ENCODE measurements around the gene CKAP5.

CKAP5 gene

GRCh38 chr11:46761807-46762206 lies 84.3 kb downstream of the CKAP5 start:
- no peak for DNase-seq

GRCh38 chr11:46760429-46761128 lies 85.5 kb downstream of the CKAP5 start:
- DNase-seq: no peak

GRCh38 chr11:46759196-46759595 lies 86.9 kb downstream of the CKAP5 start:
- DNase-seq: no peak

- no peak for DNase-seq
These were observed 90.1 kb downstream of the CKAP5 start for GRCh38 chr11:46755962-46756361.

- no peak for DNase-seq
These were observed 98.9 kb downstream of the CKAP5 start for GRCh38 chr11:46747150-46747549.

- no peak for DNase-seq
These were observed 100.1 kb downstream of the CKAP5 start for GRCh38 chr11:46745995-46746394.

- no peak for DNase-seq
These were observed 100.8 kb downstream of the CKAP5 start for GRCh38 chr11:46745328-46745727.

GRCh38 chr11:46743693-46744339 lies 102.3 kb downstream of the CKAP5 start:
- DNase-seq: no peak

- no peak for DNase-seq
These were observed 103.0 kb downstream of the CKAP5 start for GRCh38 chr11:46743043-46743442.

- DNase-seq: no peak
These were observed 104.2 kb downstream of the CKAP5 start for GRCh38 chr11:46741600-46742484.

GRCh38 chr11:46738887-46739286 lies 107.2 kb downstream of the CKAP5 start:
- no peak for DNase-seq

GRCh38 chr11:46737699-46738098 lies 108.4 kb downstream of the CKAP5 start:
- DNase-seq: no peak

GRCh38 chr11:46736615-46737014 lies 109.5 kb downstream of the CKAP5 start:
- DNase-seq: no peak

- DNase-seq: no peak
These were observed 109.9 kb downstream of the CKAP5 start for GRCh38 chr11:46736146-46736545.

- no peak for DNase-seq
These were observed 112.8 kb downstream of the CKAP5 start for GRCh38 chr11:46733234-46733633.

- no peak for DNase-seq
These were observed 114.5 kb downstream of the CKAP5 start for GRCh38 chr11:46731545-46731944.

GRCh38 chr11:46729110-46730027 lies 116.7 kb downstream of the CKAP5 start:
- no peak for DNase-seq

- no peak for DNase-seq
These were observed 117.4 kb downstream of the CKAP5 start for GRCh38 chr11:46728659-46729040.

GRCh38 chr11:46727952-46728658 lies 118.0 kb downstream of the CKAP5 start:
- DNase-seq: no peak

GRCh38 chr11:46726206-46726862 lies 119.7 kb downstream of the CKAP5 start:
- DNase-seq: no peak
